Stomach (tissue), 9 donors: ENCODE results near the gene LMAN1L. TPM values are rescaled to one million over a fixed set of nuclear protein-coding genes. Genes with fewer than 3 reads are reported as not detected.

Experiments used
- DNase-seq, 2 donors: peaks; one replicate each; pipeline versions ENCODE4 v3.0.0 to v3.0.0-alpha.2; 2013 to 2019
- H3K27ac ChIP-seq, 5 donors: fragments of 200-600 bp in 4 of 5; sonication (generic) in 4 of 5; one replicate each; pipeline ENCODE4 v1.5.1; 2013 to 2019; ENCODE audit warnings: mild to moderate bottlenecking in 1 of 5, moderate library complexity in 1 of 5
- H3K27me3 ChIP-seq, 3 donors: fragments of 200-600 bp; sonication (generic); one replicate each; pipeline ENCODE4 v1.5.1; 2017 to 2019; ENCODE audit warnings: mixed run types in 1 of 3
- H3K36me3 ChIP-seq, 4 donors: fragments of 200-600 bp; sonication (generic); 1 replicate in 3 of 4; 2 replicates in 1 of 4; pipeline ENCODE4 v1.5.1; 2016 to 2019
- H3K4me1 ChIP-seq, 4 donors: fragments of 200-600 bp; sonication (generic); one replicate each; pipeline ENCODE4 v1.5.1; 2016 to 2019
- H3K4me3 ChIP-seq, 4 donors: fragments of 200-600 bp; sonication (generic) in 3 of 4; one replicate each; pipeline ENCODE4 v1.5.1; 2016 to 2019; ENCODE audit warnings: mild to moderate bottlenecking in 1 of 4
- H3K9me3 ChIP-seq, 4 donors: fragments of 200-600 bp; sonication (generic); one replicate each; pipeline ENCODE4 v1.5.1; 2016 to 2019
- EP300 ChIP-seq: sonication (generic); formaldehyde crosslinking; IDR thresholded peaks from one replicate; pipeline ENCODE4 v1.6.1; 2017; ENCODE audit warnings: antibody characterized with exemption
- POLR2A ChIP-seq, 4 donors: fragments of 450-650 bp; IDR thresholded peaks; one replicate each; pipeline ENCODE4 v1.6.1; 2016; ENCODE audit warnings: antibody characterized with exemption in 4 of 4, control low read depth in 2 of 4, mild to moderate bottlenecking in 1 of 4, moderate library complexity in 1 of 4
- POLR2AphosphoS5 ChIP-seq, 3 donors: sonication (generic); formaldehyde crosslinking; IDR thresholded peaks; one replicate each; pipeline ENCODE4 v1.6.1; 2016; ENCODE audit warnings: antibody characterized with exemption in 3 of 3
- WGBS, 5 donors: extraction: QIAGEN DNeasy Blood & Tissue Kit in 3 of 5; methylation state at CpG; one replicate each; pipeline versions ENCODE4 v1.1.5 to v1.1.7; 2013 to 2018; 5-methylcytosine and 5-hydroxymethylcytosine counted together
- intact Hi-C: fragments of 100-400 bp; cut with DNase I; formaldehyde crosslinking; loops from one replicate; pipeline ENCODE4 v1.15.1; 2023; ENCODE audit warnings: low total_unique reads
- polyA plus RNA-seq, 3 donors: library from polyadenylated mRNA; stranded (reverse); fragments of 200-250 nt; gene quantifications; one replicate each; pipeline ENCODE4 v1.2.3, GENCODE V29; 2013
- total RNA-seq, 5 donors: library from RNA; depleted of rRNA; stranded (reverse); fragments of >200 nt; gene quantifications; one replicate each; pipeline versions ENCODE4 v1.1.0 to v1.2.3, GENCODE V29; 2014 to 2016
- TF ChIP-seq, protein P1 (sequence below), 7 experiments: fragments of 450-650 bp in 4 of 7; fragments of 200-600 bp in 3 of 7; sonication (generic) in 3 of 7; IDR thresholded peaks; one replicate each; pipeline ENCODE4 v1.5.1; 2016 to 2019; ENCODE audit warnings: antibody characterized with exemption in 7 of 7, control low read depth in 2 of 7, mild to moderate bottlenecking in 1 of 7
- donor health status: healthy with polysubstance abuse.
- donor health status: Bipolar disorder and iron deficiency.
- donor health status: healthy.

Gene LMAN1L
- total and polyA plus RNA-seq, 8 donors: 5.9 to 83.5 TPM; not detected in 6

- Histone ChIP-seq H3K4me3 (peak overlapping the region in 3 of 4 donors; percentile 21 to 46 (median 26)), H3K4me1 (peaks cover 80 to 98% (median 93%) of the 10 kb centered on the region in 4 donors), H3K36me3 (peaks cover 0 to 4% (median under 1%) of the 10 kb centered on the region in 4 donors), H3K27ac (peak overlapping the region; percentile 60 to 95 (median 89)), H3K27me3 (no peaks in the 10 kb centered on the region), H3K9me3 (no peaks in the 10 kb centered on the region)
- TF ChIP-seq POLR2A (IDR thresholded peaks at IDR 0.05) (no peak), EP300 (no peak), POLR2AphosphoS5 (IDR thresholded peaks at IDR 0.05) (no peak)
- TF ChIP-seq, protein P1, sequence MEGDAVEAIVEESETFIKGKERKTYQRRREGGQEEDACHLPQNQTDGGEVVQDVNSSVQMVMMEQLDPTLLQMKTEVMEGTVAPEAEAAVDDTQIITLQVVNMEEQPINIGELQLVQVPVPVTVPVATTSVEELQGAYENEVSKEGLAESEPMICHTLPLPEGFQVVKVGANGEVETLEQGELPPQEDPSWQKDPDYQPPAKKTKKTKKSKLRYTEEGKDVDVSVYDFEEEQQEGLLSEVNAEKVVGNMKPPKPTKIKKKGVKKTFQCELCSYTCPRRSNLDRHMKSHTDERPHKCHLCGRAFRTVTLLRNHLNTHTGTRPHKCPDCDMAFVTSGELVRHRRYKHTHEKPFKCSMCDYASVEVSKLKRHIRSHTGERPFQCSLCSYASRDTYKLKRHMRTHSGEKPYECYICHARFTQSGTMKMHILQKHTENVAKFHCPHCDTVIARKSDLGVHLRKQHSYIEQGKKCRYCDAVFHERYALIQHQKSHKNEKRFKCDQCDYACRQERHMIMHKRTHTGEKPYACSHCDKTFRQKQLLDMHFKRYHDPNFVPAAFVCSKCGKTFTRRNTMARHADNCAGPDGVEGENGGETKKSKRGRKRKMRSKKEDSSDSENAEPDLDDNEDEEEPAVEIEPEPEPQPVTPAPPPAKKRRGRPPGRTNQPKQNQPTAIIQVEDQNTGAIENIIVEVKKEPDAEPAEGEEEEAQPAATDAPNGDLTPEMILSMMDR (IDR thresholded peaks at IDR 0.05): no peak
- 16 to 29% (median 20%) methylated on average over 3 of the region's 3 CpGs for WGBS, 5 donors
- intact Hi-C loops: no loop called here
- DNase-seq: no peak
Observed at GRCh38 chr15:74789741-74790079, 22.9 kb upstream of the LMAN1L start.

GRCh38 chr15:74790080-74790916, 22.3 kb upstream of the LMAN1L start:
- WGBS, 5 donors: 15 to 32% (median 29%) methylated on average over 8 to 15 of the region's 15 CpGs
- TF ChIP-seq POLR2AphosphoS5 (IDR thresholded peaks at IDR 0.05) (no peak), POLR2A (IDR thresholded peaks at IDR 0.05) (no peak), EP300 (no peak)
- TF ChIP-seq, protein P1 (IDR thresholded peaks at IDR 0.05): no peak
- H3K4me3 ChIP-seq: peak overlapping the region in 2 of 4 donors; percentile 26 to 46
- no peaks in the 10 kb centered on the region for H3K27me3 ChIP-seq
- DNase-seq: peak; percentile 61 to 87
- H3K4me1 ChIP-seq: peaks cover 74 to 98% (median 93%) of the 10 kb centered on the region in 4 donors
- intact Hi-C loops: no loop called here
- H3K9me3 ChIP-seq: no peaks in the 10 kb centered on the region
- peaks cover 0 to 10% (median 3%) of the 10 kb centered on the region in 4 donors for H3K36me3 ChIP-seq
- H3K27ac ChIP-seq: peak overlapping the region; percentile 60 to 95 (median 89)

DNA sequence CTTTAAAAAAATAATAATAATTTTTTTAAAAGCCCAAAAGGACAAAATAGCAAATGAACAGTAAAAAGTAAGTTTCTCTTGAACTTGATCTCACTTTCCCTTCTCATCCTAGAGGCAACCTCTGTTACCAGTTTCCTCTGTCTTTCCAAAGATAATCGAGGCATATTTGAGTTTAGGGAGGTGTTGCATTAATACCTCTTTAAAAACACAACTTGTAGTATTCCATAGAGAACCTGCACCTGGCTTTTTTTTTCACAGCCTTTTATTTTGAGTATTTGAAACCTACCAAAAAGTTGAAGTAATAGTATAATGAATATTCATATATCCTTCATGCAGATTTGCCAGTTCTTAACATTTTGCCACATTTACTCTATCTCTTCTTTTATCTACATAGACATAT, 21.6 kb upstream of the LMAN1L start:
- intact Hi-C loops: no loop called here
- 11 to 34% (median 32%) methylated on average over 1 of the region's 1 CpG for WGBS, 5 donors

DNA sequence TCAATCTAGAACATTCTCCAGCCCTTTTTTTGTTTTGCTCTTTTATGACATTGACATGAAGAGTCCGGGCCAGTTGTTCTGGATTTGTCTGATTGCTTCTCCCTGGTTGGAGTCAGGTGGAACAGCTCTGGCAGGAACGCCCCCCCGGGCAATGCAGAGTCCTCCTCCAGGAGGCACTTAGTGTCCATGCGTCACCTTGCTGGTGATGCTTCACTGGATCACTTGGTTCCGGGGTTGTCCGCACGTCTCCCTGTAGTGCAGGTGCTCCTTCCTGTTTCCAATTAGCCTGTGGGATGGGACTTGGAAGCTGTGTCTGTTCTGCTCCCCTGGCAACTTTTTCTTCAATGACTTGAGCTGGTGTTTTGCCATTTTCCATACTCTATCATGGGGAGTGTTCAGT, 21.0 kb upstream of the LMAN1L start:
- no peak for DNase-seq
- intact Hi-C loops: no loop called here
- H3K9me3 ChIP-seq: no peaks in the 10 kb centered on the region
- peaks cover 66 to 95% (median 80%) of the 10 kb centered on the region in 4 donors for H3K4me1 ChIP-seq
- H3K4me3 ChIP-seq: no peak overlapping the region
- peak overlapping the region in 2 of 5 donors; percentile 36 to 95 for H3K27ac ChIP-seq
- H3K36me3 ChIP-seq: peaks cover 0 to 12% (median 3%) of the 10 kb centered on the region in 4 donors
- 74 to 91% (median 88%) methylated on average over 6 to 7 of the region's 7 CpGs for WGBS, 5 donors
- TF ChIP-seq, protein P1 (IDR thresholded peaks at IDR 0.05): no peak
- TF ChIP-seq POLR2AphosphoS5 (IDR thresholded peaks at IDR 0.05): no peak
- TF ChIP-seq POLR2A (IDR thresholded peaks at IDR 0.05): no peak
- TF ChIP-seq EP300: no peak
- no peaks in the 10 kb centered on the region for H3K27me3 ChIP-seq

More for the DNA sequence above, 21.6 kb upstream of the LMAN1L start:
- H3K27ac ChIP-seq: peak overlapping the region in 4 of 5 donors; percentile 76 to 95 (median 90)
- no peak for DNase-seq
- TF ChIP-seq, protein P1 (IDR thresholded peaks at IDR 0.05): no peak
- TF ChIP-seq POLR2A (IDR thresholded peaks at IDR 0.05) (no peak), POLR2AphosphoS5 (IDR thresholded peaks at IDR 0.05) (no peak), EP300 (no peak)
- no peak overlapping the region for H3K4me3 ChIP-seq
- H3K4me1 ChIP-seq: peaks cover 72 to 96% (median 87%) of the 10 kb centered on the region in 4 donors
- H3K27me3 ChIP-seq: no peaks in the 10 kb centered on the region
- H3K36me3 ChIP-seq: peaks cover 0 to 12% (median 3%) of the 10 kb centered on the region in 4 donors
- no peaks in the 10 kb centered on the region for H3K9me3 ChIP-seq
